ENCODE results near the gene GJB1. TPM values are rescaled to one million over a fixed set of nuclear protein-coding genes. Genes with fewer than 3 reads are reported as not detected.

GJB1 gene
- total RNA-seq, 1 experiment from 2014 or later, result not detected

DNA sequence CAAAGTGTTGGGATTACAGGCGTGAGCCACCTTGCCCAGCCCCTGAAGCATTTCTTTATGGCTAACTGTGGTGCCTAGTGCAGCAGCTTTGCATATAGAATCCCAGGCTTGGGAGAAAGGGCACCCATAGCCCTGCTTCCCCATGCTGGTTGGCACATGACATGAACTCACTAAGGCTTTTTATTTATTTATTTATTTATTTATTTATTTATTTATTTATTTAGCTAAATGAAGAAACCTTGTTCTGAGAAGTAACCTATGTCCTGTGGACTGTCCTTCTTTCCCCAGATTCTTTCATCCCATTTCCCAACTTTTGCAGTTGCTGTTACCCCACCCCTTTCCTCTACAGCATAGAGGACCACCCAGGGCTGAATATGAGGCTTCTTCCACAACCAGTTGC, 1.9 kb upstream of the GJB1 start:
- H3K27me3 Mint-ChIP-seq (ENCODE audit: low read depth), result peaks cover 2% of the 10 kb centered on the region; the same call in 1 of the 2 replicates
- Histone ChIP-seq H3K18ac (ENCODE audit: insufficient read length, low read depth, low read length) (no peak overlapping the region), H2BK120ac (ENCODE audit: low read depth, low read length, poor library complexity, severe bottlenecking) (no peak overlapping the region), H3K4ac (ENCODE audit: low read depth, low read length) (no peak overlapping the region), H2BK15ac (ENCODE audit: low read depth, low read length) (no peak overlapping the region), H4K91ac (ENCODE audit: insufficient read length, low read depth, low read length) (no peak overlapping the region), H2AFZ (ENCODE audit: low read length) (no peak overlapping the region), H3K23ac (ENCODE audit: insufficient read length, low read depth, low read length) (no peak overlapping the region), H3K56ac (ENCODE audit: insufficient read length, low read depth, low read length) (no peak overlapping the region), H2AK5ac (ENCODE audit: insufficient read length, low read length) (no peak overlapping the region), H3K27ac (ENCODE audit: insufficient read length, low read depth, low read length) (no peak overlapping the region), H2BK20ac (ENCODE audit: low read depth, low read length, poor library complexity, severe bottlenecking) (no peak overlapping the region), H3K79me1 (ENCODE audit: insufficient read depth, low read depth, low read length, poor library complexity, severe bottlenecking) (no peaks in the 10 kb centered on the region), H3K79me2 (ENCODE audit: insufficient read depth, low read length) (no peaks in the 10 kb centered on the region), H3K27me3 (ENCODE audit: insufficient read depth, low read length) (no peaks in the 10 kb centered on the region), H3K9me3 (ENCODE audit: control insufficient read depth, low read depth, low read length) (peaks cover 16% of the 10 kb centered on the region), H2BK5ac (ENCODE audit: insufficient read length, low read length) (no peak overlapping the region), H3K4me1 (ENCODE audit: insufficient read depth, low read length) (no peaks in the 10 kb centered on the region), H3K4me2 (ENCODE audit: insufficient read depth, insufficient read length, low read length) (no peak overlapping the region), H3T11ph (ENCODE audit: low read length) (no peak overlapping the region), H3K23me2 (ENCODE audit: insufficient read length, low read depth, low read length, poor library complexity, severe bottlenecking) (no peaks in the 10 kb centered on the region), H4K20me1 (ENCODE audit: control insufficient read depth, insufficient read depth, insufficient read length) (no peaks in the 10 kb centered on the region), H3K14ac (ENCODE audit: insufficient read depth, low read length) (no peak overlapping the region), H3K9ac (ENCODE audit: extremely low read depth, insufficient read length, low read length) (no peak overlapping the region), H4K8ac (replicated peaks; ENCODE audit: insufficient read length, low read depth, low read length) (no peak overlapping the region), H2BK12ac (ENCODE audit: insufficient read length, low read depth, low read length) (no peak overlapping the region), H4K5ac (ENCODE audit: insufficient read length, low read depth, low read length) (no peak overlapping the region)
- H3K9me3 Mint-ChIP-seq, result peaks cover 62 to 77% of the 10 kb centered on the region in 2 experiments
- no peak for DNase-seq
- H3K4me3 Mint-ChIP-seq, result no peak overlapping the region
- no CpG with 5 or more reads among the region's 1 CpG for WGBS (ENCODE audit: extremely low coverage, insufficient read length, low lambda C conversion rate)
- peaks cover 17 to 42% of the 10 kb centered on the region in 2 experiments for H3K4me1 Mint-ChIP-seq
- no peak for TF ChIP-seq CTCF (conservative IDR thresholded peaks at IDR 0.05)
- H3K27ac Mint-ChIP-seq, result no peak overlapping the region
- H3K36me3 Mint-ChIP-seq (ENCODE audit: insufficient read depth in 1 of 3, low read depth in 3 of 3), result peaks cover 0 to 6% (median 3%) of the 10 kb centered on the region in 3 experiments; a peak in 3 of 7 replicates

All from H9 (cell line).